M059J (cell line): ENCODE data around the gene S100A12. TPM values are rescaled to one million over a fixed set of nuclear protein-coding genes. Genes with fewer than 3 reads are reported as not detected.

Experiments used
- DNase-seq: peaks from one replicate; pipeline ENCODE4 v3.0.0-alpha.2; 2012; ENCODE audit warnings: low read depth
- total RNA-seq: library from RNA; depleted of rRNA; stranded (reverse); fragments of >200 nt; shearing (Covaris generic); gene quantifications from 2 replicates; pipeline ENCODE4 v1.2.3, GENCODE V29; 2014

Gene S100A12
- total RNA-seq, 1 experiment from 2014 or later: not detected

DNA sequence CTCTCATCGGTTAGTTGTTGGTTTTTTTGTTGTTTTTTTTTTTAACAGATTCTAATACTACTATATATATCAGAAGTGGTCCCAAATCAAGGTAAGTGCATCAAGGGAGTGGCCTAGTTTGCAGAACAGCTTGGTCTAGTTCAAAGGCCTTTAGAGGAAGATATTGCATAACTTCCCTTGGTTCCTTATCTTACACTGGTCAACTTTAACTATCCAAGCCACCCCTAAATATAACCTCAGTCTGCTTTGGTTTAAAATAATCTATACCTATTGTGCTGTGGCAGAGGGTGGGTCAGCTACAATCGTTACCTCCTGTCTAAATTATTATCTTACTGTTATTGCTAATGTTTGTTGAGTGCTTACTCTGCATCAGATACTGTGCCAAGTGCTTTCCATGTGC lies 6.9 kb downstream of the S100A12 start:
- no peak for DNase-seq

DNA sequence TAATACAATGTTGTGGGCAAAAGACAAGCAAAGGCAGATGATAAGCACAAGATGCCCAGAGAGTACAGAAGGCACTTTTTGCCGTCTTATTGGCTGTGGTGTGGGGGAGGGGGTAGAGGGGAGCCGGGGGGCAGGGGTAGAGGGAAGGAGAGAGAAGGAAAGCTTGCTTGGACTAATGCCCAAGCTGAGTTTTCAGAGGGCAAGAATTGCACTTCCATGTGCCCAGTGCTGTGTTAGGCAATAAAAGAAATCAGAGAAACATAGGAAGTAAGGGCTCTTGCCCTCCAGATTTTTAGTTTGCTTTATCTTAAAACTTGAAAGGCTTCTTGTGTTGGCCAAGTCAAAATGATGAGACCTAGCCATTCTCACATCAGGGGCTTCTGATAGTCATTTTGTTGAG lies 8.3 kb downstream of the S100A12 start:
- DNase-seq: no peak

DNA sequence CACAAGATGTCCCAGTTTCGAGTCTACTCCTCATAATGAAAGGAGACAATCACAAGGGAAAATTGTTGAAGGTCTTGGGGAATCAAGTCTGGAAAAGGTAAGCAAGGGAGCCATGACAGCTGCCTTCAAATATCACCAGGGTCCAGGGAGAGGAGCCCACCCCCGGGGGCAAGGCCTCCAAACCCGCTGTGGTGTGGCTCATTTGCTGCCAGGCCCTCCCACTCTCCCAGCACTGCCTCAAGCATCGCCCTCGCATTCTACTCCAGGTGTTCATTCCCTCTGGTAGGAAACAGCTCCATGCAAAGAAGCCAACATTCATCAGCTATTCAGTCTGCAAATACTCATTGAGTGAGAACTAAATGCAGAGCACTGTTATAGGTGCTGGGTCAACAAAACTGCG lies 9.2 kb downstream of the S100A12 start:
- DNase-seq: no peak

DNA sequence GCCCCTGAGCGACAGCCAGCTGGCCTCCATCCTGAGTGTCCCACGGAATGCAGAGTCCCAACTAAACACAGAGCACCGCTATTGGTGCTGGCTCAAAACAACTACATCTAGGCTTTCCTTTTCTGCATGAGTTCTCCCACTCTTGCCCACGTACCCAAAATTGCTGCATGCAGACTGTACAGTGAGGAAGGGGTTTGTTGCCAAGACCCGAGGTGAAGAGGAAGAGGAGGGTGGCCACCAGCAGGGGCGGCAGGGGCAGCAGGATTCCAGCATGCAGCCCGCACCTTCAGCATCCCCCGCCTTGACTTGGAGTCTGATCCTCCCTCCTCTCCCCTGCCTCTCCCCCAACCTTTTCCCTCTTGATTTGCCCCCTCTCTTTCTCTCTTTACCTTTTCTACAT lies 9.7 kb downstream of the S100A12 start:
- DNase-seq: no peak

DNA sequence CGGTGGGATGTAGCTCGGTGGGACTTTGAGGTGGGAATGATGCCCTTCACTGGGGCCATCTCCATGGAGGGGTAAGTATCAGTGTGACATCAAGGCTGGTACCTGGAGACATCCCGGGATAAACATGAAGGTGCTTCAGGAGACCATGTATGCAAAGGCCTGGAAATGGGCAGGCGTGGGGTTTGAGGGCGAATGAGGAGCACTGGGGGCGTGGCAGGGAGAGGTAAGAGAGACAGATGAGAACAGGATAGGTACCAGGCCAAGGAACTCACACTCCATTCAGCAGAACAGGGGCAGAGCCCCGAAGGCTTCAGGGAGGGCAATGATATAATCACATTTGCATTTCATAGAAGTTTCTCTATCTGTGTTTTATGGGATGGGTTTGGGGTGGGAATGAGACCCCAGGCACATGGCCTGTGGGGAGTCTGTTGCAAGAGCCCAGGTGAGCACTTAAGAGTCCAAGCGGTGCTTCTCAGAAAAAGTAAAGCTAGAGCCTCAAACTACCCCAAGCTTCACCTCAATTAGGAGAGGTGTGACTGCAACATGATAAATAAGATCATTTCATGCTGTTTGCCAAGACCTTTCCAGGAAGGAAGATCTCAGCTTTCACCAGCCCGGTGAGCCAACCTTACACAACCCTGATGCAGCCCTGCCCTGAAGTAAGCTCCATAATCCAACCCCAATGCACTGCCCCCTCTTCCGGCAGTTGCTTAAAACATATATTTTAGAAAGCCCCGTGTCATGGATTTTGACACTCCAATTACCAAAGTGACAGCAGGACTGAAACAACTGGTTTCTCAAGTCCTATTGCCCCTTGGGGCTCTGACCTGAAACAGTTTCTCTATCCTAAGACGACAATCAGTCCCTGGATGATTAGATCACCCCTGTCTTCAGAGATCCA lies 10.4 kb downstream of the S100A12 start:
- DNase-seq: no peak

DNA sequence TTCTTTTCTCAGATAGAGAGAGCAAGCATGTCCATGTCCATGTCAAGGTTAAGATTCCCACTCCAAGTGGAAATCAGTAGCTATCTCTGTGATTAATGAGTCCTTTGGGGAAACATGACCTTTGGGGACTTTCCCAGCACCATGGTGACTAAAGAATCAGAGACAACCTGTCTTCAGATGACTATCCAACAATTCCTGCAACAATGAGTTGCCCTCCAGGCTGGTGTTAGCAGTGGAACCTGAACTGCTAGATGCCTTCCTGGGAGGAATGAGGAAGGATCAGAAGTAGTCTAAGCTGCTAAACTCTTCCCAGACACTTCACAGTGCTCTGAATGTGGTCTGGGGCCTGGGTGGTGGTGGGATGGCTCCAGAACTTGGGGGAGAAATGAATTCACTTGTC lies 11.3 kb downstream of the S100A12 start:
- no peak for DNase-seq

DNA sequence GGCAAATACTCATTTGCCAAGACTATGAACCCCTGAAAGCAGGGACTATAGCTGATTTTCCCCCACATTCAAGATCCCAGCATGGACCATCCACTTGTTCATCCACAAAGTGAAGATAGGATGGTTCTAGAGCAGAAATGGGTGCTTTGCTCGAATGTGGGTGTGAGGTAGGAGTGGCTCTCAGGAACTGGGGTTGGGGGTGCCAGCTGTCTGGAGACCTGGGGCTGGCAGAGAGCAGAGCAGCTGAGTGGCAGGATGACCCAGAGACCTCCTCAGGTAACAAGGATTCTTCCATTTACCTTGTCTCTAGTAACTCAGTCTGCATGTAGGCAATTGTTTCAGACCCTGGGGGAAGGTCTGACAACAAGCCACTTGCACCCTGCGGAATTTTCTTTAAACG lies 11.8 kb downstream of the S100A12 start:
- no peak for DNase-seq

DNA sequence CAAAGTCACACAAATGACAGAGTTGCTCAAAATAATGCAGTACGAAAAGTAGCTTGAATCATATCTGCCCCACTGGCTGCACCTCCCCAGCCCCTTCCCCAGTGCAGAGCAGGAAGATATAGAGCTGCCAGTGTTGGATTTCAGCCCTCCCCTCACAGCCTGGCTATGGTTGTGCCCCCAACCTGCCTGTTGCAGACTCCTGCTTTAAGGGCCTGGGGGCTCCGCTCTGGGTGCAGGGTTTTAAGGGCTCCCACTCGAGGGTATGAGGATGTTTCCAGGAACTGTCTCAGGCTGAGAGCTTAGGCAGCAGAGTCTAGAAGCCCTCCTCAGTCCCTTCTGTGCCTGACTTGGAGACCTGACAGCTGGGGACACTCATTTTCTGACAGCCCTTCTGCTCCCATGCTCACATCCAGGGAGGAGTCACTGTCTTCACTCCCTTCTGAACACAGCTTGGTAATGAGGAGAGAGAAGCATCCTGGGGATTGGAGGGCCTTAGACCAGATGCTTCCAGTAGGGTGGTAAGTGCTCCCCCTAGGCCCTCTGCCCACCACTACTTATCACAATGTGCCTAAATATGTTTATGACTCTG lies 13.1 kb downstream of the S100A12 start:
- DNase-seq: no peak

DNA sequence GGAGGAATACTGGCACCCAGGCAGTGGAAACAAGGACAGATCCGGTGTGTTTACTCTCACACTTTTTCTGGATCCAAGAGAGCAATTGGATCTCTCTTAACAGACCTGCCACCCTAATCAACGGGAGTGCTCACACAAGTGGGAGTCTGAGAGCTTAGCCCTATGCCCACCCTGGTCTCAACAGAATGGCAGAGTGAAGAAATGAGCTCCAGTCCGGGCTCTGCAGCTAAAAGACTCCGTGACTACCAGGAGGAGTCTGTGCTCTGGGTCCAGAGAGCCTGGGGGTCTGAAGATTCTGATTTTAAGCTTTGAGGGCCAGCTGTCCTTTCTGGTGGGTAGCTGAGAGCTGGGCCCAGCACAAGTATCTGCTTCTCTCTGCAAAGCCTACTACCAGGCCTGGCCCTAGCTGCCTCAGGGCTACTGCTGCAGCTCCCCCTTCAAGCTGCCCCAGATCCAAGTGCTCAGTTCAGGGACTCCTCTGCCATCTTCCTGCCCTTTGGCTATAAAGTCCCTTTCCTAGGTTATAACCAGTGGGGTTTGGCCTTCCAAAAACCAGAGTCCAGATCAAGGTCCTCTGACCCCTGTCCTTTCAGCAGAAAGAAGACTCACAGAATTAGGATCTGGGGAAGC lies 13.8 kb downstream of the S100A12 start:
- no peak for DNase-seq

DNA sequence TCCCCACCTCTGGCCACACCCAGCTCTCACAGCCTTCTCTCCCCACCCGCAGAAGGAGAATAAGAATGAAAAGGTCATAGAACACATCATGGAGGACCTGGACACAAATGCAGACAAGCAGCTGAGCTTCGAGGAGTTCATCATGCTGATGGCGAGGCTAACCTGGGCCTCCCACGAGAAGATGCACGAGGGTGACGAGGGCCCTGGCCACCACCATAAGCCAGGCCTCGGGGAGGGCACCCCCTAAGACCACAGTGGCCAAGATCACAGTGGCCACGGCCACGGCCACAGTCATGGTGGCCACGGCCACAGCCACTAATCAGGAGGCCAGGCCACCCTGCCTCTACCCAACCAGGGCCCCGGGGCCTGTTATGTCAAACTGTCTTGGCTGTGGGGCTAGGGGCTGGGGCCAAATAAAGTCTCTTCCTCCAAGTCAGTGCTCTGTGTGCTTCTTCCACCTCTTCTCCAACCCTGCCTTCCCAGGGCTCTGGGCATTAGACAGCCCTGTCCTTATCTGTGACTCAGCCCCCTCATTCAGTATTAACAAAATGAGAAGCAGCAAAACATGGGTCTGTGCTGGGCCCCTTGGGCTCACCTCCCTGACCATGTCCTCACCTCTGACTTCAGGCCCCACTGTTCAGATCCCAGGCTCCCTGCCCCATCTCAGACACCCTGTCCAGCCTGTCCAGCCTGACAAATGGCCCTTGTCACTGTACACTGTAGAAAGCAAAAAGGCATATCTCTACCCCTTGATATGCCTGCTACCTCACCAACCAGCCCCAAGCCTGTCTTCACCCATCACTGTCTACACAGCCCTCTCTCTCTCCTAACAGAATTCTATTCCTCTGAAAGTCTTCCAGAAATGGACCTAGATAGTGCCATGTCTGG lies 14.6 kb downstream of the S100A12 start:
- DNase-seq: no peak

DNA sequence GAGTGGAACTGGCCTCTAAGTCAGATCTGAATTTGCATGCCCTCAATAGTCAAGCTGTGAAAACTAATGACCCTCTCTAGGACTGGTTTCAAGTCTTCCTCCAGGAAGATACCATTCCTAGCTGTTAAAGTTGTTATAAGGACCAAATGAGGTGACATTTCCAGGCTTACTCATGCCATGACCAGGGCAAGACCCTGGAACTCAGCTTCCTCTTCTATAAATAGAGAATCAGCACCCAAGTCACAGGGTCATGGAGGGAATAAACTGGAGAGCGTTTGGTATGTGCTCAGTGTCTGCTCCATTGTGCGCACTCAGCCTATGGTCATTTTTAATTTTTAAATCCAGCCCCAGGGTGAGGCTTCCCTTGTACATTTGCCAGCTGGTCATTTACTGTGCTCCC lies 15.2 kb downstream of the S100A12 start:
- no peak for DNase-seq

DNA sequence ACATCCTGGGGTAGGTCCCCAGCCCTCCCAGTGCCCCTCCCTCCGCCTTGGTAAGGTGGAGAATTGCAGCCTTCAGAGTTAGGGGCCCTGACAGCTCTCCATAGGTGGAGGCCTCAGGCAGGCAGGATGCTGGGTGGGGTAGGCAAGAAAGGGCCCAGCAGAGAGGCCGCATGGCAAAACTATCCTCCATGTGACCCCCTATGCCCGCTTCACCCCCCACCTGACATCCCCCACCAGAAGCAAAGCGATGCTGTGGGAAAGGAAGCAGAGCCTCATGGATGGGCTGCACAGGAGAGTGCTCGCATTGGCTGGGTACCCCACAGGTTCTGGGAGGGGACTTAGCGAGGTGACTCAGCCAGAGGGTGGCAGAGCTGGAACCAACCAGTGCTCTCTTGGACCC lies 16.2 kb downstream of the S100A12 start:
- DNase-seq: no peak

DNA sequence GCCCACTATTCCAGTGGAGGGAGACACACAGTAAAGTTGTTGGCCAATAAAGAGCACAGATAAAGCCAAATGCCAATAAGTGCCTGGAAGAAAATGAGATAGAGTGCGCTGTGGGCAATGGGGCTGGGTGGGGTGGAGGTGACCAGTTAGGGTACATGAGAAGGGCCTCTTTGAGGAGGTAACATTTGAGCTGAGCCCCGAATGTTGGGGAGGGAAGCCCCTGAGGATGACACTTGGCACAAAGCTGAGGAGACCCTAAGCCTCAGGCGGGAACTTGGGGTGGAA lies 16.8 kb downstream of the S100A12 start:
- no peak for DNase-seq

DNA sequence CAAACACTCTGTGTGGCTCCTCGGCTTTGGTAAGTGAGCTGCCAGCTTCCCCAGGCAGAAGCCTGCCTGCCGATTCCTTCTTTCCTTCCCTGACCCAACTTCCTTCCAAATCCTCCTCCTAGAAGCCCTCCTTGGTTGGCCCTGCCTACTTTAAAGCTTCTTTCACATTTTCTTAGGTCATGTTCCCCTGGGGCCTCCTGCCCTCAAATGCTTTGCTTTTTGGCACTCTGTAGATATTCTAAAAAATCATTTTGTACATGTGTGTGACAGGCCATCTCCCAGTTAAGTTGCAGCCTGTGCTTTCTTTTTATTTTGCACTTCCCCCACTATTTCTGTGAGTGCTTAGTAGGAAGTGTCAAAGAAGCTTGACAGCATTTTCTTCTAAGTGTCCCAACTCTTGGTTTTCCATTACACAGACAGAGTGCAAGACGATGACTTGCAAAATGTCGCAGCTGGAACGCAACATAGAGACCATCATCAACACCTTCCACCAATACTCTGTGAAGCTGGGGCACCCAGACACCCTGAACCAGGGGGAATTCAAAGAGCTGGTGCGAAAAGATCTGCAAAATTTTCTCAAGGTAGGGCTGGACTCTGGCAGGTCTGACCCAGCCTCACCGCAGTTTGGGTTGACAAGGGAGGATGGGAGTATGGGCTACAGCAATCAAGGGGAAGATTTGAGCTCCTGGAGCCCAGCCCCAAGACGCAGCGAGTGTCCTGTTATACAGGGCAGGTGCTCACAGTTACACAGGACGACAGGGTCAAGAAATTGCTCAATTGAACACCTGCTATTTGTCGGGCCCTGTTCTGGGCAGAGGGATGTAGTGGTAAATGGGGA lies 17.3 kb downstream of the S100A12 start, which contains the start of gene S100A9:
Gene S100A9 (plus strand): TSS at position 2 of the 838 bp plus-strand sequence. CDS start 430 bp downstream, at position 432.
- DNase-seq: no peak

DNA sequence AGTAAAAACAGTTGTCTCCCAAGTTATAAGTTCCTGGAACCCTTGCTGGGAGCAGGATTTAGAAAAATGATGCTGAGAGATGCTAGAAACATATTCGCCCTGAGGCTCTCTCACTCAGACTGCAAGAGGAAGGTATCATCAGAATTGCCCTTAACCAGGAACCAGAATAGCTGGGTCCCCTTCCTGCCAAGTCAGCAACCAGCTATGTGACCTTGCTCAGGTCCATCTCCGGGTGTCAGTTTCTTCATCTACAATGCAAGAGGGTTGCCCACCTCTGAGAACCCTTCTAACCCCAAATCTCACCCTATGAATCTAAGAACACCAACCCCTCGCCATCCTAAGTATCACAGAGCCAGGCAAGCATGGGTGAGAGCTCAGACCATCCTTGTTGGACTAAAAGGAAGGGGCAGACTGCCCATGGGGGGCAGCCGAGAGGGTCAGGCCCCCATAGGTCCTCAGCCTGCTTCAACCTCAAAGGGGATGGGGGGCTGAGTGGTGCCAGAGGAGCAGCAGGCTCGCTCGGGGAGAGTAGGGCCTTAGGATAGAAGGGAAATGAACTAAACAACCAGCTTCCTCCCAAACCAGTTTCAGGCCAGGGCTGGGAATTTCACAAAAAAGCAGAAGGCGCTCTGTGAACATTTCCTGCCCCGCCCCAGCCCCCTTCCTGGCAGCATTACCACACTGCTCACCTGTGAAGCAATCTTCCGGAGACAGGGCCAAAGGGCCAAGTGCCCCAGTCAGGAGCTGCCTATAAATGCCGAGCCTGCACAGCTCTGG lies 18.2 kb downstream of the S100A12 start:
- DNase-seq: no peak

DNA sequence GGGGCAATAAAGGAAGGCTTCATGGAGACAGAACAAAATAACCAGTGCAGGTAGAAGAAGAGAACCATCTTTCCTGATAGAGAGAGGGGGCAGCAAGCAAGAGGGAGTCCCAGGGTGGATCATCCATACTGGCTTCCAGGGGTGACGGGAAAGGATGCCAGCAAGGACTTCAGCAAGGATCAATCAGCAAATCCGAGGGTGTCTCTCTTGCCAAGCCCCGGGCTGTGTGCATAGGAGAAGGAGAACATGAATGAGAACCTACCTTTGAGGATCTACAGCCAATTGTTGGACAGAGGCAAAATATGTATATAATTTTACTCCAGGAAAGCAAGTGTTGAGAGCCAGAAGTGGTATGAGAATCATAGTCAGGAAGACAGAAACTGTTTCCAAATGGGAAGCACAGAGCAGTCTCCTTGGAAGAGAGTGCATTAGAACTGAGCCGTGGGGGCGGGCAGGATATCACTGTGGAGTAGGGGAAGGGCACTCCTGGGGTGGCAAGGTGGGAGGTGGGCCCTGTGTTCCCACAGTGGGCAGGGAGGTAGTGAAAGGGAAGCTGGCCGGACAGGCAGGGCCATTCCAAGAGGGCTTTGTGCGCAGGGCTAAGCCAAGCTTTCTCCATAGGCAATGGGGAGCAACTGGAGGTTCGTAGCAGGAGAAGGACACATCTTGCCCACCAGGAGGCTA lies 18.9 kb downstream of the S100A12 start:
- no peak for DNase-seq

DNA sequence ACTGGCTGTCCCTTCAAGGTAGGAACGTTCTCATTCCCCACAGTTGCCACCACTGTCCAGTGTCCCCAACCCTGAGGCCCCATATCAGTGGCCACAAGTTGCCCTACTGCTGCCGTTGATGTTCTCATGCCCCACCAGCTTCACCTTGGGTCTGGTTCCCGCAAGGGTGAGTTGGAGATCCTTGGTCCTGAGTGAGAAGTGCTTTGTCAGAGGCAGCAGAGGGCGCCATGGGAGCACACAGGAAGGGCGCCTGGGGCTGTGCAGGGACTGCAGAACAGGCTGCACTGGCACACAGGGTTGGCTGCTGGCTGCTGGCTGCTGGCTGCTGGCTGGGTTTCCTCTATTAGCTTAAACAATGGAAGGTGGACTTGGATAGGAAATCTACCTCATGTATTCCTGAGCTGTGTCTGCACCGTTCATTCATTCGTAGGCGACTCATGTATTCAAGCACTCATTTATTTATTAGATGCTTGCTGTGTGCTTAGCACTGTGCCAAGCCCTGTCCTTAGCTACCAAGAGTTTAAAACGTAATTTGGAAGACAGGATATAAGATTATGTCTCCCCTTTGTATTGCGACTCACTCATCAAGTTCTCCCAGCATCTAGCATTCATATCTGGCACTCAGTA lies 19.9 kb downstream of the S100A12 start:
- peak; percentile 63 for DNase-seq

DNA sequence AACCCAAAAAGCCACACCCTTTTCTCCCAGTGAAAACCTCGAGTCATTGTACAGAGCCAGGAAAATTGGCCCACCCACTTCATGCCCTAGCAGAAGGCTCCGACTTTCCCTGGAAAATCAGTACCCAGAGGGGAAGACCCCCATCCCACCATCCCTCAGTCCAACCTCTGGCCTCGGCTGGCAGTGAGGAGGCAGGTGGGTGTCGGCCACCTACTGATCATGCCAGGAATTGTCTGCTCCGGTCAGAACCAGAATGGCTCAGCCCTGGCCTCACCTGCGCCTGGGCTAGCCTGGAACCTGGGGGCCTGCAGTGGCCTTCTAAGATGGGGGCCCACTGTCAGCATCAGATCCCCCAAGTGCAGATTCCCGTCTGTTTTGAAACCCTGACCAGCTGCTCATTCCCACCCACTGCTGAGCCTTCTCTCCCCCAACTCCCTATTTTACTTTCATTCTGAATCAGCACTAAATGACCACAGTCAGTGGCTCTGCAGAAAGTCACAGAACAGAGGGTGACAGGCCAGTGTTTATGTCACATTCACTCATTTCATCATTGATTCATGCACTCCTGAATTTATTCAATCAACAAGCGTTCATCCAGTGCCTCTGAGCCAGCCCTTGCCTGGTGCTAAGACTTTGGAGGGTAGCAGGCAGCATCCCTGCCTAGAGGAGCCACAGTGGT lies 20.8 kb downstream of the S100A12 start:
- no peak for DNase-seq
